Mucosa of stomach (tissue), 1 donor: ENCODE measurements around the gene ARHGEF40.
A peak's percentile ranks its signal among the peaks of the same experiment; 100 is the strongest.

Experiments used
- H3K27me3 ChIP-seq: one replicate; pipeline ENCODE4 v1.7.0; 2013; ENCODE audit warnings: mild to moderate bottlenecking, low read length; ENCODE audit not compliant: control insufficient read depth, insufficient read depth
- H3K36me3 ChIP-seq: one replicate; pipeline ENCODE4 v1.7.0; 2013; ENCODE audit warnings: low read length; ENCODE audit not compliant: control insufficient read depth, insufficient read depth
- H3K4me1 ChIP-seq: one replicate; pipeline ENCODE4 v1.7.0; 2013; ENCODE audit warnings: mild to moderate bottlenecking, low read length; ENCODE audit not compliant: control insufficient read depth, insufficient read depth
- H3K4me3 ChIP-seq: one replicate; pipeline ENCODE4 v1.7.0; 2013; ENCODE audit warnings: low read length
- H3K9ac ChIP-seq: one replicate; pipeline ENCODE4 v1.7.0; 2013; ENCODE audit warnings: mild to moderate bottlenecking, low read length, moderate library complexity
- H3K9me3 ChIP-seq: one replicate; pipeline ENCODE4 v1.7.0; 2013; ENCODE audit warnings: mild to moderate bottlenecking, low read length, moderate library complexity; ENCODE audit not compliant: control insufficient read depth
- donor health status: Pancreatic carcinoma.

ARHGEF40 gene

DNA sequence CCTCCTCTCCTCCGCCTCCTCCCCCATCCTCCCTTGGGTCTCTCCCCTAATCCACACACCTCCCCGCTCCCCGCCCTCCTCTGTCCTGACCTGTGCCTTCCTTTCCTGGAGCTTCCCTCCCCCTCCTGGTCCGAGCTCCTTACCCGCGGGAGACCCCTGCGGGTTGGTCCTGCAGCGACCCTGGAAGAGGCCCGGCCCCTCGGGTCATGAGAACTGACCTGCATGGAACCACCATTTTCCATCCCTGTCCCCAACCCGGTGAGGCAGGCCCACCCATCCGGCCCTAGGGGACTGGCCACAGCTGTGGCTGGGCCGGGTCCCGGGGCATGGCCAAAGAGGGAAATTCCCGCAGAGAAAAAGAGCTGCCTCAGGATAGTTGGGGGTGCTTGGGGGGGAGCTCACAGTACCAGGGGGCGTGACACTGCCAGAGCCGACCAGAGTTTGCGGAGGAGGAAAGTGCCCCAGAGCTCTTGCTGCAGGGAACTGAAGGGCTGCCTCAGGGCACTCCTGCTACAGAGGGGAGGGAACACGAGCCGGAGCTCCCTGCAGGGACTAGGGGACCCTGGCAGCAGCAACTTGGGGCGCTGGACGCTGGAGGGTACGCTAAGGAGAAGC lies 613 bp downstream of the ARHGEF40 start:
- Histone ChIP-seq H3K36me3 (peaks cover 19% of the 10 kb centered on the region), H3K9ac (peak overlapping the region; percentile 79)

GRCh38 chr14:21071225-21072030 lies 1.3 kb downstream of the ARHGEF40 start:
- Histone ChIP-seq H3K27me3 (peaks cover 17% of the 10 kb centered on the region), H3K9me3 (no peaks in the 10 kb centered on the region), H3K9ac (peak overlapping the region; percentile 79), H3K36me3 (peaks cover 22% of the 10 kb centered on the region), H3K4me3 (peak overlapping the region; percentile 69), H3K4me1 (peaks cover 37% of the 10 kb centered on the region)

More for the DNA sequence above, 613 bp downstream of the ARHGEF40 start:
- Histone ChIP-seq H3K4me1 (peaks cover 37% of the 10 kb centered on the region), H3K4me3 (peak overlapping the region; percentile 69), H3K27me3 (peaks cover 17% of the 10 kb centered on the region), H3K9me3 (no peaks in the 10 kb centered on the region)

DNA sequence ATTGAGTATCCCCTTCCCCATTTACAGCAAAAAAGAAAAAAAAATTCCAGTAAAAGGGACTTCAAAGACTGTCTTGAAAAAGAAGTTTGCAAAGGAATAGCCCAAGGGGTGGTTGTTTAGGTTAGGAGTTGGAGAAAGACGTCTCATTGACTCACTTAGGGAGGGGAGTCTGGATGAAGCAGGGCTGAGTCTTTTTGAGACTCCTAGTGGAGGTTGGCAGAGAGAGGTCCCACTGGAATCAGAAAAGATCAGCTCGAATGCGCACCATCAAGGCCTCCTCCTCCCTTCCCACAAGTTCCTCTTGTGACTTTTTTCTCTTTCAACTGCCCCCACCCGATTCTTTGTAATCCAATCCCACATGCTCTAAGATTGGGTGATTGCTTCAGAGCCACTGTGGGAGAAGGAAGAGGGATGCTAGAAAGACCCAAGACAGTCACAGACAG lies 1.9 kb downstream of the ARHGEF40 start:
- peaks cover 37% of the 10 kb centered on the region for H3K4me1 ChIP-seq
- no peaks in the 10 kb centered on the region for H3K9me3 ChIP-seq
- peak overlapping the region; percentile 69 for H3K4me3 ChIP-seq
- peaks cover 22% of the 10 kb centered on the region for H3K36me3 ChIP-seq
- H3K27me3 ChIP-seq: peaks cover 17% of the 10 kb centered on the region
- H3K9ac ChIP-seq: peak overlapping the region; percentile 79

DNA sequence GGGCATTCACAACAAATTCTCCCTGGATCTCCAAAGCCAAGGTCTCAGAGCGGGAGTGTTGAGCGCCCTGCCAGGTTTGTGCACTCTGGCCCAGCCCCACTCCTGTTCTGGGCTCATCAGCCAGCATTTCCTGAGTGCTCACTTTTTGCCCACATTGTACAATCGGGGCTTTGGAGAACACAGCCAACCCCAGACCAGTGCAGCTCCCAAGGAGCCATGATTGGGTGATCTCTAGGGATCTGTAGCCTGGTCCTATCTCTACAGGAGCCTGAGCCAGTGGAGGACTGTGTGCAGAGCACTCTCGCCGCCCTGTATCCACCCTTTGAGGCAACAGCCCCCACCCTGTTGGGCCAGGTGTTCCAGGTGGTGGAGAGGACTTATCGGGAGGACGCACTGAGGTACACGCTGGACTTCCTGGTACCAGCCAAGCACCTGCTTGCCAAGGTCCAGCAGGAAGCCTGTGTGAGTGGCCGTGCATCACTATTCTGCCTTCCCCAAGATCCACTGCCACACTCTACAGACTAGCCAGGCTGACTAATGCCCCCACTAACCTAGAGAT lies 2.8 kb downstream of the ARHGEF40 start:
- Histone ChIP-seq H3K27me3 (peaks cover 17% of the 10 kb centered on the region), H3K36me3 (peaks cover 22% of the 10 kb centered on the region), H3K4me1 (peaks cover 37% of the 10 kb centered on the region), H3K9ac (no peak overlapping the region), H3K4me3 (no peak overlapping the region), H3K9me3 (no peaks in the 10 kb centered on the region)

DNA sequence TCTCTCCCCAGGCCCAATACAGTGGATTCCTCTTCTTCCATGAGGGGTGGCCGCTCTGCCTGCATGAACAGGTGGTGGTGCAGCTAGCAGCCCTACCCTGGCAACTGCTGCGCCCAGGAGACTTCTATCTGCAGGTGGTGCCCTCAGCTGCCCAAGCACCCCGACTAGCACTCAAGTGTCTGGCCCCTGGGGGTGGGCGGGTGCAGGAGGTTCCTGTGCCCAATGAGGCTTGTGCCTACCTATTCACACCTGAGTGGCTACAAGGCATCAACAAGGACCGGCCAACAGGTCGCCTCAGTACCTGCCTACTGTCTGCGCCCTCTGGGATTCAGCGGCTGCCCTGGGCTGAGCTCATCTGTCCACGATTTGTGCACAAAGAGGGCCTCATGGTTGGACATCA lies 3.8 kb downstream of the ARHGEF40 start:
- Histone ChIP-seq H3K36me3 (peaks cover 30% of the 10 kb centered on the region), H3K4me1 (peaks cover 30% of the 10 kb centered on the region), H3K9me3 (no peaks in the 10 kb centered on the region), H3K4me3 (no peak overlapping the region), H3K27me3 (peaks cover 9% of the 10 kb centered on the region), H3K9ac (no peak overlapping the region)

GRCh38 chr14:21074398-21075272 lies 4.5 kb downstream of the ARHGEF40 start:
- Histone ChIP-seq H3K4me1 (peaks cover 23% of the 10 kb centered on the region), H3K4me3 (no peak overlapping the region), H3K27me3 (peaks cover 2% of the 10 kb centered on the region), H3K9me3 (no peaks in the 10 kb centered on the region), H3K36me3 (peaks cover 38% of the 10 kb centered on the region), H3K9ac (no peak overlapping the region)

- no peak overlapping the region for H3K9ac ChIP-seq
- H3K27me3 ChIP-seq: no peaks in the 10 kb centered on the region
- no peak overlapping the region for H3K4me3 ChIP-seq
- peaks cover 39% of the 10 kb centered on the region for H3K36me3 ChIP-seq
- H3K4me1 ChIP-seq: peaks cover 20% of the 10 kb centered on the region
- H3K9me3 ChIP-seq: no peaks in the 10 kb centered on the region
Measured at GRCh38 chr14:21075719-21076437, 5.8 kb downstream of the ARHGEF40 start.

GRCh38 chr14:21077672-21078071 lies 7.6 kb downstream of the ARHGEF40 start:
- H3K9ac ChIP-seq: no peak overlapping the region
- H3K9me3 ChIP-seq: no peaks in the 10 kb centered on the region
- no peaks in the 10 kb centered on the region for H3K27me3 ChIP-seq
- H3K4me1 ChIP-seq: peaks cover 8% of the 10 kb centered on the region
- H3K4me3 ChIP-seq: no peak overlapping the region
- peaks cover 47% of the 10 kb centered on the region for H3K36me3 ChIP-seq

GRCh38 chr14:21078287-21078686 lies 8.2 kb downstream of the ARHGEF40 start:
- peaks cover 2% of the 10 kb centered on the region for H3K4me1 ChIP-seq
- peaks cover 51% of the 10 kb centered on the region for H3K36me3 ChIP-seq
- no peaks in the 10 kb centered on the region for H3K9me3 ChIP-seq
- H3K4me3 ChIP-seq: no peak overlapping the region
- no peaks in the 10 kb centered on the region for H3K27me3 ChIP-seq
- no peak overlapping the region for H3K9ac ChIP-seq

DNA sequence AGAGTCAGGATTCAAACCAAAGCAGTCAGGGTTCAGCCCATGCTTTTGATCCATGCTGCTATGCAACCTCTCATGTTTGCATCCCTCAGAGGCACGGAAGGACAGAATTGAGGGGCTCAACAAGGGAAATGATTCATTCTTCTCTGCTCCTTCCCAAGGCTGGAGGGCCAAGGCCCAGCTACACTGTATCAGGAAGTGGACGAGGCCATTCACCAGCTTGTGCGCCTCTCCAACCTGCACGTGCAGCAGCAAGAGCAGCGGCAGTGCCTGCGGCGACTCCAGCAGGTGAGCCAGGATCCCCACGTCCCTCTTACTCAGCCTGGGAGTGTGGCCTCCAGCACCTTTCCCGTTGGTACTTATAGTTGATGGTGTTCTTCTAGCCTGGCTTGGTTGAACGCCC lies 8.6 kb downstream of the ARHGEF40 start:
- Histone ChIP-seq H3K4me3 (no peak overlapping the region), H3K9ac (no peak overlapping the region), H3K4me1 (no peaks in the 10 kb centered on the region), H3K9me3 (no peaks in the 10 kb centered on the region), H3K36me3 (peaks cover 51% of the 10 kb centered on the region), H3K27me3 (no peaks in the 10 kb centered on the region)

- Histone ChIP-seq H3K4me1 (peaks cover 6% of the 10 kb centered on the region), H3K9me3 (no peaks in the 10 kb centered on the region), H3K4me3 (no peak overlapping the region), H3K27me3 (no peaks in the 10 kb centered on the region), H3K36me3 (peaks cover 33% of the 10 kb centered on the region), H3K9ac (no peak overlapping the region)
Measured at GRCh38 chr14:21081521-21082142, 11.5 kb downstream of the ARHGEF40 start.
